SKM-1 (cell line): ENCODE results near the gene RAI2.

Experiments used
- DNase-seq: peaks from one replicate; lab custom pipeline; 2025; ENCODE audit not compliant: unreplicated experiment; lab: John Stamatoyannopoulos, UW

The RAI2 gene

DNA sequence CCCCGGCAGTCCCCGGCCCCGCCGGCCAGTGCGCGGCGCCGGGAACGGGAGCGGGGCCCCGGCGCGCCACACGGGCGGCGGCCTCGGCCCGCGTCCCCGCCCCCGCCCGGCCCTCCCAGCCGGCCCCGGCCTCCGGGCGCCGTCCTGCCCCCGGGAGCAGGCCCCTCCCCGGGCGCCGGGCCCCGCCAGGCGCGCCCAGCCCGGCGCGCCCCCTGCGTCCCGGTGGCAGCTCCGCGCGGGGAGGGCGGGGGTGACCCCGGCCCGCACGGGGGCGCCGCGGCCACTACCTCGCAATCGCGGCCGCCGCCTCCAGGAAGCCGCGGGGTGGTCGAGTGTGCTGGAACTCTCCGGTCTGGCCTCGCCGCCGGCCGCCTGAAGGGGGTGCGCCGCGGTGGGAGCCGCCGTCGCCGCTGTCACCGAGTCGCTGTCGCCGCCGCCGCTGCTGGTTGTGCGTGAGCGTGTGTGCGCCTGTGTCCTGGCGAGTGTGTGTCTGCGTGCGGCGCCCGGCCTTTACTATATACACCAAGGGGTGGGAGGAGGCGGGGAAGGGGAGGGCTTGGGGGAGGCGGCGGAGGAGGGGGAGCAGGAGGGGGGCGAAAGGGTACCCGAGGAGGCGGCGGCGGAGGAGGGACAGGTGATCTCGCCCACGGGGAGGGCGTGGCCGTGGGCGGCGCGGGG lies at the start of gene RAI2:
TSS of gene RAI2 (minus strand) at position 488 of the 678 bp plus-strand sequence. CDS start 59,288 bp downstream, outside the sequence.
- DNase-seq: no peak

DNA sequence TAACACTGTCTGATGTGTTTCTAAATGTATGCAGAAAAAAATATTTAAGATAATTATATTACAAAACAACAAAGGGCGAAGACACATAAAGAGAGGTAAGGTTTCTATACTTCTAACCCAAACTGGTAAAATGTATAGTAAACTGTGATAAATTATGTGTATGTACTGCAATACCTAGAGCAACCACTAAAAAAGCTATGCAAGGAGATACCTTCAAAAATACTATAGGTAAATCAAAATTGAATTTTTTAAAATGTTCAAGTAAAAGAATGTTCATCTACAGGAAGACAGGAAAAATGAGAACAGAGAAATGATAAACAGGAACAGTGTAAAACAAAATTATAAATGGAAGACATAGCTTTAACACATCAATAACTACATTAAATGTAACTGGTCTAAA lies 27.3 kb upstream of the RAI2 start:
- no peak for DNase-seq

DNA sequence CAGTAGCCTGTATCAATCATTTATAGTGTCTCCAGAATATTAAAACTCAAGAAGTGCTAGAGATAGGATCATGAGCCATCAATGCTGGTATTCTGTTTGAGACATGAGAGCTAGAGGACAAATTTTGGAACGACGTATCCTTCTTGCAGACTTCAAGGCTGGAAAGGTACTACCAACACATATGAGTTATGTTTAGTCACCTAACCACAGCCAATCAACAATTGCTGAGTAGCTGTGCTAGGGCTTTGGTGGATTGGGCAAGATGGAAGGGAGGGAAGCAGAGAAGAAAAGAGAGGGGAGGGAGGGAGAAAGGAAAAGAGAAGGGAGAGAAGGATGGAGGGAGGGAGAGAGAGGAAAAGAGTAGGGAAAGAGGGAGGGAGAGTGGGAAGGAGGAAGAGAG lies 21.6 kb upstream of the RAI2 start:
- DNase-seq: no peak

DNA sequence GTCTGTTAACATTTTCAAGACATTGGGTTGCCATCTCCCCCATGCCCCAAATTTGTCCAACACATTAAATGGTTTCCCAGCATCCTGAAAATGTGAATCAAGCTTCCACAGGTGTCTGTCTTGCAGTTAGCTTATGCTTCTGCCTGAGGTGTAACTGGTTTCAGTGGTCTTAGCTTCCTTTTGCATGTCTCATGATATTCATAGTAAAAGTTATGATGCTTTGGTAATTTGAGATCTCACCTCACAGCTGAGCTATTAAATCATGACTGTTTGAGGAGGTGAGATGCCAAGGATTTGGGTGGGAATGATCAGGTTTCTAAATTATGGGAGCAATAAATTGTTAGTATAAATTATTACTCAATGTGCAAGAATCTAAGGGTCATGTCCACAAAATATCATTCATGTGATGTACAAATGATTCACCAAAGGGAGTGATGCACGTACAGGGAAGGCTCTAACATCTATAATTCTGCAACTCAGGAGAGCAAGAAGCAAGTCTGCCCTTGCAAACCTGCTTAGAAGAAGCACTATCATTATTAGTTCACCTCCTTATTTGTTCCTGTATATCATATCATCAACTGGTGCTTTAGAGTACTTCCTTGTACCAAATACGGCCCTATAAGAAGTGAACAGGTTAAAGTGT lies 17.1 kb upstream of the RAI2 start:
- no peak for DNase-seq

DNA sequence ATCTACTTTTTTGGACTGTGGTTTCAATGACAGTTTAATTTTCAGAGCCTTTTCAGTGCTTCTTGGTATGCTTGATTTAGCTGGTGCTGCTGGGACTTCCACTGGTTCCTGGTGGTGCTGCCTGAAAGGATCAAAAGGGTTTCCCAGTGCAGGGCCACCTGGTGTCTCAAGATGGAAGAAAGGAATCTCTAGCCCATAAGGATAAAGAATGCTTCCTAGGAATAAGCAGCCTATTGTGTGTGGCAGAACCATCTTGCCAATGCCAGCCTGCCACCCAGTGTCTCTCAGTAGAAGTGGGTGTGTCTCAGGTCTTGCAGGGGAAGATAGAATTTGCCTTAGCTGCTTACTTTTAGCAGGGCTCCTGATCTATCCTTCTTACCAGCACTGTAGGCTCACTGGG lies 15.0 kb upstream of the RAI2 start:
- no peak for DNase-seq

DNA sequence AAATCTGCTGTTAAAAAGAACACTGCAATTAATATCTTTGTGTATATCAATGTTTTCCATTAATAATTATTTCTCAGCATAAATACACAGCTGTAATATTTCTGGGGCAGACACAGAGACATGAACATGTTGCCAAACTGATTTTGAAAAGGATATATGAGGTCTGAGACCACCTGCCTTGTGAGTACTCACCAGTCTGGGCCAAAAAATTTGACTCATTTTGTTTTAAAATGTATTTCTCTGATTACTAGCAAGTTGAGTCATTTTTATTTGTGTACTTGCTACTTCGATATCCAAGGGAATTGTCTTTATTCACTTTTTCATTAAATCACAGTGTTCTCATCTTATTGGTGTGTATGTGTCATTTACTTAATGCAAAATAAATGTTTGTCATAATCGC lies 8.5 kb upstream of the RAI2 start:
- DNase-seq: no peak

DNA sequence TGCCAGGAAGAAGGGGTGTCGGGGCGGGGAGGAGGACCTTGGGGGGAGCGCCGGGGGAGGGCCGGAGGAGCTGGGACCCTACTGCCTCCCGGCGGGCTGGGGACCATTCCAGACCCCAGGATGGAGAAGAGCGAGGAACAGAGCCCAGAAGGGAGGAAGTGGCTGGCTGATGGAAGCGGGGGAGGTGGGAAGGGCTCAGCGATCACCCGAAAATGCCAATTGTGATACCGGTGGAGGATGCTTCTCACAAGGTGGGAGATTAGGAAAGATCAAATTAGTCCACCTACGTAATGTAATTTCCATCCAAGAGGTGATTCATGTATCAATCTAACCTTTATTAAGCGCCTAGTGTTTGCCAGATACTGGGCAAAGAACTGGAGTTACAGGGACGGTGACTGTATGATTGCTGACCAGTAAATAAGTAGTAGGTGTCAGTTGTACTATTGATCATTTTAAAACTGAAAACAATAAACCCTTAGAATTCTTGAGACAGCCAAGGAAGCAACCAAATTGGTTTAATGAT lies 452 bp upstream of the RAI2 start:
- DNase-seq: no peak

DNA sequence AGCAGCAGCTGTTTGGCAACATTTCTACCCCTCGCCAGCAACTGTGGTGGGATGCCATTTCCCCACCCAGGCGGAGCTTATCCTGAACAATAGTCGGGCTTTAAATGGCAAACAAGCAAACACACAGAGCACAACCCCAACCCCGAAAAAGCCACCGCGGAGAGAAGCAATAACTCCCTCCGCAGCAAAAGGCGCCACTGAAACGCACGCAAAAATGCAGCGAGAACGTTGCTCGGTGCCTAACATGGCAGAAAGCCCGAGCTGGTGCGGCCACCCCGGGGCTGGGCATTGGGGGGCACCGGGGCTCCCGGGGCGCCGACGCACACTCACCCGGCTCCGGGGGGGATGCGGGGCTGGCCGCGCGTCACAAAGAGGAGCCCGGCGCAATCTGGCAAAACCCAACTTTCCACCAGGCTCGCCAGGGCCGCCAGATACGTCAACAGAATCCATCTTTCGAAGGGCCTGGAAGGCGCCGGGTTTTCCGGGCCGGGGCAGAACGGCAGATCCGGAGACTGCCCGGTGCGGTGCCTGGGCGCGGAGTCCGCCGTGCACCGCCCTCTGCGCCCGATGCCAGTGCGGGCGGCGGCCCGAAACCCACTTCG lies 818 bp downstream of the RAI2 start:
- no peak for DNase-seq

DNA sequence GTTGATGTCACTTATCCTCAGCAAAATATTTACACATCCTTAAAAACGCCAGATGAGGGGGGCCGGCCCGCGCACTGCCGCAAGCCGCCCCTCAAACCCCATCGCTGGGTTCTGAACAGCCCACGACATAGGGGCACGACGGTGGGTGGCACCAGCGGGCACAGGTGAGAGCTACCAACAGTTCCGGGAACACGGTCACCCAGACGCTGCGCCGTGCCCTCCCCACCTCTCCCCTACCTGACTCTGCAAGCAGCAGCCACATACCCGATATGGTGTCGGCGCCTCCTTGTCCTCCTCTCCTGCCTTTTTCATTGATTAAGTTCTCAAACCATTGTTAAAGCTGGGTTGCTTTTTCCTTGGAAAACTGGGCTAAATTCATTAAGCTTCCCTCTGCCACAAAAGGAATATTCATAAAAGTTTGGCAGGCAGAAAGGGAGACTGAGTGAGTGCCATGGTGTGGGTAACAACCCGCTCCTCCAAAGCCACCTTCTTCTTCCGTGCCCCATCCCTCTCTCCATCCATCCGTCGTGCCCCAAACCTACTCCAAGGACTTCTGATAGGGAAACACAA lies 1.4 kb downstream of the RAI2 start:
- DNase-seq: no peak

DNA sequence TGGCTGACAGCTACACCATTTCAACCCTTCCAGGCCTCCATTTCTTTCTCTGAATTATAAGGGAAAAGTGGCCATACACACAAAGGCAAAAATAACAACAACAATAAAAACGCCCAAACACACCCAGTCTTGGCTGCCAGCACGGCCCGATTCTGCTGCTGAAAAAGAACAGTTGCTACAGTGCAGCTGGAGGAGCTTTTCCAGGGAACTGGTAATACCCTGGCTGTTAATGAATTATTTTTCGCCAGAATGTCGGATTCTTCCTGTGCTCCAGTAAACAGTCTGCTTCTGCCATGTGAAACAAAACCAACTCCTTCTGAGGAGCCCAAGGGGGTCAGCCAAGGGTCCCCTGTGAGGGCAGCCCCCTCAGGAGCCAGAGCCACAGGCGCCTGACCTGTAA lies 6.6 kb downstream of the RAI2 start:
- DNase-seq: no peak

DNA sequence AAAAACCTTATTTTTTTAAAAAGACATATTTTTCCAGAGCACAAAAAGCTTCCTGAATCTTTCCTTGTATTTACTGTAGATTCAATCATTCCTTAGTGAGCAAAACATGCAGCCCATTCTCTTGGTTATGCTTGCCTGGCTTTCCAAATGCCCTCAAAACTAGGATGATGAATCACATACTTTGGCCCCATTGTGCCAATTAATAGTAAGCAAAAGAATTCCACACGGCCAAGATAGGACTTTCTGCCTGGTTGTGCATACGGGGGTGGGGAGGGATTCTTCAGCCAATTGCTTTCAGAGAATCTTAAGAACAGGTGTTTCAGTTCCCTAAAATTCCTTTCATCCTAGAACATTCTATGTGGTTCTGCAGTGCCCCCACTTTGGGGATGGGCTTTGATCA lies 7.0 kb downstream of the RAI2 start:
- no peak for DNase-seq

DNA sequence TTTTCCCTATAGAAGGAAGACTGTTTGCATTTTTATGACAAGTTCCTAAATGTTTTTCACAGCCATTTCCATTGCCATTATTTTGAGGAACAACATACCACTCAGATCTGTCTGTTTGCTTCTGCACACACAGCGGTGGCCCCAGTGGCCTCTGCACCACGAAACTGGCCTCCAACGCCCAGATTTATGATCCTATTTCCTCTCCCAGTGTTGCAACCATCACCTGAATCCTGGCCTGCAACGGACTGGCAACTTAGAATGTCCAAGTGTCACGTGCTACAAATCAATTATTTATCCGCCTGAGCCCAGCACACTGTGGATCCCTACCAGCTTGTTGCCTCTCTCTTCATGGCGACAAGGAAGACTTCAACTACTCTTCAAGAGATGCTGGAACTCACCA lies 9.2 kb downstream of the RAI2 start:
- DNase-seq: no peak

DNA sequence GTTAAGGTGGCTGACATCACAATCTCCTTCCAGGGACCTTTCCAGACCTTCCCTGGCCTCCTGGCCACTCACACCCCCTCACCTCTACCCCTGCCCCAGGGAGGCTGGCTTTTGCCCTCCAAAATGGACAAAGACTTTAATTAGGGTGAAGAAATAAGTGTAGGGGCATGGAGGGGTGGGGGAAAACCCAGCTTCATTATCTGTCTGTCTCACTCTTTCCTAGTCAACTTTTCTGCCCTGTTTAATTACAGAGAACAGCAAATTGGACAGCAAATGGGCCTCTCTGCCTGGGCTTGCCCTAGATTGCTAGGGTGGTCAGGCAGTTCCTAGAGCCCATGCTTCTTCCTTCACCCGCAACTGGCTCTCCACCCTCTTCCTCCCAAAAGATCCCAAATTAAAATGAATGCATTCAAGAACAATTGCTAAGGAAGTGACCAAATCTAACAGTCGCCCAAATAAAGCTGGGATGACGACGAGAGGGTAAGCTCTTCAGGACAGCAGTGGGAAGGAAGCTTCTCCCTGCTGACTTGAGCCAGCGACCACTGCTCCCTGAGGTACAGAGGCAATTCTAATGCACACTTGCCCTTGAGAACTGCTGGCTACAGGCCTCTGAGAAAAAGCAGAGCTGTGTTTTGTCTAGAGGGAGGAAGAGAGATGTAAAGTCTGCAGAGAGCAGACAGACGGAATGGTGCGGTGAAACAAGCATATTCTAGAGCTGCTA lies 12.4 kb downstream of the RAI2 start:
- no peak for DNase-seq

DNA sequence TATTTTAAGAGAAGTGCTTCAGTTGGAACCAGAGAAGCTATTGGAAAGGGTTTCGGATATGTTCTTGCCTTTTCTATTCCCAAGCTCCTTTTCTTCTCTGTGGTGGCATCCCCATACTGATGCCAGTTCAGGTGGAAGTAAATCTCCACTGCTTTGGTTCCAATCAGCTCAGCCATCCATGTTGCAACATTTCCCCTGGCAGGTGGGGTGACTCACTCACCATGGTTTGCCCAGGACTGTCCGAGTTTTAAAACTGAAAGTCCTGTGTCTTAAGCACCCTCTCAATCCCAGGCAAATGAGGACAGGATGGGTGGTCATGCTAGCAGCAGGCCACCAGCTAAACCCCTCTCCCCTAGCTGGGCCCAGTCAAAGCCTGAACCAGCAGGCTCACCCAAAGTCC lies 15.1 kb downstream of the RAI2 start:
- no peak for DNase-seq

DNA sequence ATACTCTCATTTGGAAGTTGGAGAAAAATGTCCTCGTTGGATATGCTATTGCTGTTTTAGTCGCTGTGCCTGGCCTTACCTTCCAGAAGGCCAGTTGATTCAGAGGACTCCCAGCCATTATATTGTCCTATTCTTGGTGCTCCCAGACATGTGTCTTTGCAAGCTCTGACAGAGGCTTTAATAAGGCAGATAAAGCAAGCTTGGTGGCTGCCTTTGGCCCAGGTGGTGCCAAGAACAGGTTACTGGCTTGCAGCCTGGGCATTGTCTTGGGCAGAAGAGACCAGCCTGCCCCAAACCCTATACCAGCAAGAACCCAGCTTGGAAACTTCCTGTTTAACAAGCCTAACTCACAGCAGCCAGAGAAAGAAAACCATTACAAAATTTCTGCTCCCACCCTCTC lies 16.9 kb downstream of the RAI2 start:
- DNase-seq: no peak

DNA sequence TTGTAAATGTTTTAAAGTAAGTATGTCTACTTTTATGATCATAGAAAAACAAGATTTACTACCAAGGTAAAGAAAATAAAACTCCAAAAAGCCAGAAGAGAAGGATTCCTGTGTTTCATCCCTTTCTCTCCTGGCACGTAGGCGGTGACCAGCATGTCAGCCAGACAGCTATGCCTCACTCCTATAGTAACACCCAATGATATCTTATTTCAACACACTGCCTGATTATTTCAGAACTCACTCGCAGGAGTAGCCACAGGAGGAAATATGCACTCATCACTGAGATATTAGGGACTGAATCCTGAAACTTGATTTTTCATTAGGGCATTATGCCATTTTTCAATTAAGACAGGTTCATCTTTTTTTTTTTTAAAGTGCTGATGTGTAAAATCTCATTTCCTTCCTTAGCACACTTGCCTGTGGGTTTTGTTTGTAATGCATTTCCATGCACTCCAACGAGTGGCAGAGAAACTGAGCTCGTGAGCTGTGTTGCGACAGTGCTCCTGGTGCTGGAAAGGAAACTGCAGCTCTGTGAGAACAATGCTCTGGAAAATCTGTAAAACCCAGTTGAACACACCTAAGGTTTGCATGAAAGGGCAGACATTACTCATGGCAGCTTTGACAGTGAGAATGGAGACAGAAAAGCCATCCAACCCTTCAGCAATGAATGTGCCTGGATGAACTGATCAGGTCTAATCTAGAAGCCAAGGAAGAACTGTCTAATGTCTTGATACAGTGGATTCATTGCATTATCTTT lies 18.2 kb downstream of the RAI2 start:
- DNase-seq: no peak

DNA sequence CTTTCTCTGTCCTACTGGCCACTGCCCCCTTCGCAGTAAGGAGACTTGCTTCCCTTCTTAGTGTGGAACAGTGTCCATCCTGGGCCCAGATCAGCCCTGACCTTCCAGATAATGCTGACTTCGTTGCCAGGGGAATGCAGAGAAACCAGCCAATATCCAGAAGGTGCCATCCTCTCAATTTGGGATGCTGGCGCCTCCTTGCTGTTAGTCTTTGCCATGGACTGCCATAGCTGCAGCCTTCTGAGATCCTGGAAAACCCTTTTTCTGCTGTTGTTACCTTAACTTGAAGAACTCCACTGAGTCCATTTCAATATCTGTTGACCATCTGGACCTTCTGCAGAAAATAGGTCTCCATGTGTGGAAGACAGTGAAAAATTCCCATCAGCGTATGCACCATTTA lies 21.8 kb downstream of the RAI2 start:
- DNase-seq: no peak

DNA sequence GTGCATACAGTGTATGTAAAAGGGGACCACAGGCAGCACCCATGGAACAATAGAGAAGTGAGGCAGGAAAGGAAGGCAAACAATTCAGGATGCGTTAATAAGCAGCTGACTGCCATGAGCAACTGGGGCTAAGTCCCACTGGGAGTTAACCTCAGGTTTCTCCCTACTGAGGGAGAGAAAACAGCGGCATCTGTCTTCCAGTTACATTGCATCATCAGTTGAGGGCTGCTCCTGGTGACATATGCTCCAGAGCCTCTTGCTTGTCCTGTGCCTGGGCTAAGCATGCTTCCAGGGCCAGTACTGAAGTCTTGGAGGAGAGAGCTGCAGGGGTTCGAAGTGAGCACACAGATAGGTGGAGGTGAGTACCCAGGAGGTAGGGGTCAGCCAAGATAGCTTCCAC lies 24.3 kb downstream of the RAI2 start:
- DNase-seq: no peak

DNA sequence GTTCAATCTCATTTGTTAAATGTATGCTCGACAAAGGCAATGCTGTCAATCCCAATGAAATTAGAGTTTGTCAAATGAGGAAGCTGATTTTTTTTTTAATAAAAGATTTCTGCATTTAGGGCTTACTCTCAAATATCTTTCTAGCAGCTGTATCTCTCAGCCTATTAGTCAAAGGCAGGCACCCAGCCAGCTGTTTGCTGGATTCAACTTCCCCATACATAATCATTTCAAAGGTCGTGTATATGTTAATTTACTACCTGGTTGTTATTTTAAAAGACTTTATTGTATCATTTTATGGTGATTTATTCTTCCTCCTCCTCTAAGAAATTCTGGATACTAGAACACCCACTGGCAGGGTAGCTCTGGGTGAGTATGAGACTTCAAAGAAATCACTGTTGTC lies 27.1 kb downstream of the RAI2 start:
- no peak for DNase-seq

DNA sequence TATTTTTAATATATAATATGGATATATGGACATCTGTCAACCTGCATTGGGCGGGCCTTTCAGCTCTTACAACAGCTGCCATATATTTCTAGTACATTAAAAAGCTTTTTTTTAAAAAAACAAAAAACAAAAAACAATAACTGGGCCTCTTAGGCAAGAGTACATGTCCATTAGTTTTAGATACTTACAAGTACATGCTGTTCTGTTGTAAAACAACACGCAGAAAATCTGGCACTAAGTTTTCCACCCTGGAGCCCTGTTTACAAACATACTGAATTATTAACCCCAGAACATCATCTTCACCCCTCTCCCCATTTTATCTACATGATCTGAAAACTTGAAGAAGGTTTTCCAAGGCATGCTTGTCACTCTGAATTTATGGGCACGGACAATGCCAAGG lies 29.8 kb downstream of the RAI2 start:
- no peak for DNase-seq

DNA sequence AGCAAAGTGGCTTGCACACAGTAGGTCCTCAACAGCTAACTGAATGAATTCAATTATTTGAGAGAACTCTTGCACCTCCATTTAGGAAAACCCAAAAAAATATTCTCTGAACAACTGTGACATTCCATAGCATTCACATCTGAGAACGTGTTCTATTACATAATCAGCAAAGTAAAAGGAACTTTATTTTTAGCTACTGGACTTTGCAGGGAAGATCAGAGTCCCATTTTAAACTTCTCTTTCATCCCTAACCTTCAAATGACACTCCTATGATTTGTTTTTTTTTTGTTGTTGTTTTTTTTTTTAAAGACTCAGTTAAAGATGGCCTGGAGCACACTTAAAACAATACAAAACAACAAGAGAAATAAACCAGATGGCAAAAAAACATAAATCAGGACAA lies 30.9 kb downstream of the RAI2 start:
- no peak for DNase-seq
